Kidney epithelial cell (primary cell): ENCODE data around the gene CCDC57. TPM values are rescaled to one million over a fixed set of nuclear protein-coding genes. Genes with fewer than 3 reads are reported as not detected.

Source experiments
- DNase-seq: peaks from one replicate; pipeline ENCODE4 v3.0.0-alpha.2; 2010; ENCODE audit warnings: low read depth
- H3K27me3 ChIP-seq: 2 replicates; pipeline ENCODE4 v1.6.0; 2011; ENCODE audit warnings: low read length; ENCODE audit not compliant: control insufficient read depth, insufficient read depth
- H3K36me3 ChIP-seq: 2 replicates; pipeline ENCODE4 v1.5.1; 2011; ENCODE audit warnings: low read length; ENCODE audit not compliant: control insufficient read depth, insufficient read depth
- H3K4me3 ChIP-seq: 2 replicates; pipeline ENCODE4 v1.5.1; 2011; ENCODE audit warnings: low read depth, mild to moderate bottlenecking, control low read depth, low read length
- total RNA-seq: library from RNA; depleted of rRNA; stranded (reverse); fragments of >200 nt; gene quantifications from 2 replicates; pipeline ENCODE4 v1.2.3, GENCODE V29; 2015
- TF ChIP-seq, protein P1 (sequence below): IDR thresholded peaks from 2 replicates; pipeline ENCODE4 v1.5.1; 2011; ENCODE audit warnings: mild to moderate bottlenecking, moderate library complexity, low read length, control low read depth, inconsistent platforms; ENCODE audit not compliant: insufficient read depth, poor library complexity, severe bottlenecking

Gene CCDC57
- total RNA-seq, 1 donor from 2014 or later: 25.5 TPM

DNA sequence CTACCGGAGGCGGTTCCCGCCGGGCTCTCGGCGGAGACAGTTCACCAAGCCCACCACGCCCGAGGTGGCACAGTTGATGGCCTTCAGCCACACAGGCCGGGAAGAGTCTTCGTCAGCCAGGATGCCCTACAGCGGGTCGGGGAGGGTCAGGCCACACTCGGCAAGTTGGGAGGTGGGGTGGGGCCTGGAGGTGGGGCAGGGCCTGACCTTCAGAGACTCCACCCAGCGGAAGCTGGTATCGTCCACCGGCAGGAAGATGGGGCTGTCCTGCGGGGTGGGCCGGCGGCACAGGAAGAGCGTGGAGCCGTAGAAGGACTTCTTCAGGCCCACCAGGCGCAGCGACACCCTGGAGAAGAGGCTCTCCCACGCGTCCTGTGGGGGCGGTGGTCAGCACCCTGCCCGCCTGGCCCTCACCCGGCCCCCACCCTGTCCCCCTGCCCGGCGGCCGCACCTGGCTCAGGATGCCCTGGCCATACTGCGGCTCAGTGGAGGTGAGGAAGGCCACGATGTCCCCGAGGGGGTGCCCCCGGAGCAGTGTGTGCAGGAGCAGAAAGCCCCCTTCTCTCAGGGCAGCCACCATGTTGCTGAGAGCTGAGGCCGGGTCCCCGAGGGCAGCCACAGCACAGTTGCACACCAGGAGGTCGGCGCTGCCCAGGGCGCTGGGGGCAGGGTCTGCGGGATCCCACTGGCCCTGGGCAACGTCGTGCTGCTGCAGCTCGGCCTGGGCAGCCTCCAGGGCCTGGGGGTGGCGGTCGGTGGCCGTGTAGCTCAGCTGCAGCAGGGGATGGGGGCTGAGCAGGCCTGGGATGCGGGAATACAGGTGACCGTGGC is 127.4 kb downstream of the CCDC57 start:
- no peak for DNase-seq
- Histone ChIP-seq H3K4me3 (no peak overlapping the region), H3K27me3 (no peaks in the 10 kb centered on the region), H3K36me3 (peaks cover 9% of the 10 kb centered on the region)
- TF ChIP-seq, protein P1, sequence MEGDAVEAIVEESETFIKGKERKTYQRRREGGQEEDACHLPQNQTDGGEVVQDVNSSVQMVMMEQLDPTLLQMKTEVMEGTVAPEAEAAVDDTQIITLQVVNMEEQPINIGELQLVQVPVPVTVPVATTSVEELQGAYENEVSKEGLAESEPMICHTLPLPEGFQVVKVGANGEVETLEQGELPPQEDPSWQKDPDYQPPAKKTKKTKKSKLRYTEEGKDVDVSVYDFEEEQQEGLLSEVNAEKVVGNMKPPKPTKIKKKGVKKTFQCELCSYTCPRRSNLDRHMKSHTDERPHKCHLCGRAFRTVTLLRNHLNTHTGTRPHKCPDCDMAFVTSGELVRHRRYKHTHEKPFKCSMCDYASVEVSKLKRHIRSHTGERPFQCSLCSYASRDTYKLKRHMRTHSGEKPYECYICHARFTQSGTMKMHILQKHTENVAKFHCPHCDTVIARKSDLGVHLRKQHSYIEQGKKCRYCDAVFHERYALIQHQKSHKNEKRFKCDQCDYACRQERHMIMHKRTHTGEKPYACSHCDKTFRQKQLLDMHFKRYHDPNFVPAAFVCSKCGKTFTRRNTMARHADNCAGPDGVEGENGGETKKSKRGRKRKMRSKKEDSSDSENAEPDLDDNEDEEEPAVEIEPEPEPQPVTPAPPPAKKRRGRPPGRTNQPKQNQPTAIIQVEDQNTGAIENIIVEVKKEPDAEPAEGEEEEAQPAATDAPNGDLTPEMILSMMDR: no peak

DNA sequence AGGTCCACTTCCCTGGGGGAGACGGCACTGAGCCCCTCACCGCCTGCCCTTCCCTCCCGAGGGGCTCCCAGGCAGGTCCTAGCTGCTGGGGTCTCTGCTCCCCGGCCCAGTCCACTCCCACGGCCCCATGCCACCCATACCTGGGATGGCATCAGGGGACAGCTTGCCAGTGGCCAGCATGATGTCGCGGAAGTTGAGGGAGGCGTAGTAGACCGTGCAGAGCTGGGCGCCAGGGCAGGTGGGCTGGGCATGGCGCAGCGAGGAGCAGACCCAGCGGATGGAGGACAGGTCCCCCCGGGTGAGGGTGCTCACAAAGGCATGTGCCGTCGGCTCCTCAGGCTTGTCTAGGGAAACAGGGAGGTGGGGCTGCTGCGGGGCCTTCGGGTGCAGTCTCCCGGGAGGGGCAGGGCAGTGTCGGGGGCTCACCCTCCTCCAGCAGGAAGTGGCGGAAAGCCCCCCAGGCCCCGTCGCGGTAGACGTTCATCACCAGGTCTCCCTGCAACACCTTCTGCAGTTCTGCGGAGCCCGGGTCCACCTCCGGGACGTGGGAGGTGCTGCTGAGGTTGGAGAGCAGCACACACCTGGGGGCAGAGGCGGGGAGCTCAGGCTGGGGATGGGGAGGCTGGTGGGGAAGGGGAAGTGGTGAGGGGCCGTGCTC is 128.1 kb downstream of the CCDC57 start:
- no peak for DNase-seq
- Histone ChIP-seq H3K4me3 (no peak overlapping the region), H3K27me3 (no peaks in the 10 kb centered on the region), H3K36me3 (peaks cover 9% of the 10 kb centered on the region)
- TF ChIP-seq, protein P1: no peak

DNA sequence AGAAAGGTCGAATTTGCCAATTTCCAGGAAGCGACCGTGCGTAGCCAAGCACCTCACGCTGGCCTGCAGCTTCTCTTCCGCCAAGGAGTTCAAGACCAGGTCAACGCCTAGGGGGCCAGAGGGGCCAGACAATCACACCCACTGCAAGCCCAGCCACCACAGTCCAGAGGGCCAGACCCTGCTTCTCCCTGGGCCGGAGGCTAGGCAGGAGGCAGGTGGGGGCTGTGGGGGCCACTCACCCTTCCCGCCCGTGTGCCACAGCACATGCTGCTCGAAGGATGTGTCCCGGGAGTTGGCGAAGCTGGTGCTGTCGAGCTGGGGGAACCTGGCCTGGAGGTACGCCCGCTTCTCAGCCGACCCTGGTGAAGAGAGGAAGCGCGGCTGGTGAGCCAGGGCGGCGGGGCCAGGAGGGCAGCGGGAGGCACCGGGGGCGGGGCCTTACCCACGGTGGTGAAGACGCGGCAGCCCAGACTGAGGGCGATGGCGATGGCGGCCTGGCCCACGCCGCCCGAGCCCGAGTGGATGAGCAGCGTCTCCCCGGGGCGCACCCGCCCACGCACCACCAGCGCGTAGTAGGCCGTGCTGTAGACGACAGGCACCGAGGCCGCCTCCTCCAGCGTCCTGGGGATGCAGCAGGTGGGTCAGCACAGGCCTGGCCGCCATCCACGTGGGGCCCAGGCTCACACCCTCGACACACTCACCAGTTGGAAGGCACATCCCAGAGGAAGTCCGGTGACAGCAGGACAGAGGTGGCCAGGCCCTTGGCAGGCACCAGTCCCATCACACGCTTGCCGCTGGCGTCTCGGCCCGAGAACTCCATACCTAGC is 128.9 kb downstream of the CCDC57 start:
- H3K36me3 ChIP-seq: peaks cover 11% of the 10 kb centered on the region

DNA sequence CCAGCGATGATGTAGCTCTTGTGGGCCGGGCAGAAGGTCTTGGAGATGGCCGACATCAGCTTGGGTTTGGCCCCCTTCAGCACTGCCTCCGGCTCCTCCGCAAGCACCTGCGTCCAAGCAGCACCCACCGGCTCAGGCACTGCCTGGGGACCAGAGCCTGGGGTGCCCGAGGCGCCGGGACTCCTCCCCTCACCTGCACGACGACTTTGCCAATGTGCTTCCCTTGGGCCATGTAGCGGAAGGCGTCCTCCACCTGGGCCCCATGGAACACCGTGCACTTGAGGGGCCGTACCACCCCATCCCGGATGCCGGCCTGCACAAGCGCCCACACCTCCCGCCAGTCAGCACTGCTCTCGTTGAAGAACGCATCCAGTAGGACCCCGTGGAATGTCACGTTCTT is 129.6 kb downstream of the CCDC57 start:
- no peak for DNase-seq
- Histone ChIP-seq H3K27me3 (no peaks in the 10 kb centered on the region), H3K36me3 (peaks cover 11% of the 10 kb centered on the region), H3K4me3 (no peak overlapping the region)
- TF ChIP-seq, protein P1: no peak

More for the DNA sequence above, 128.9 kb downstream of the CCDC57 start:
- TF ChIP-seq, protein P1: no peak
- no peak for DNase-seq
- Histone ChIP-seq H3K27me3 (no peaks in the 10 kb centered on the region), H3K4me3 (no peak overlapping the region)

DNA sequence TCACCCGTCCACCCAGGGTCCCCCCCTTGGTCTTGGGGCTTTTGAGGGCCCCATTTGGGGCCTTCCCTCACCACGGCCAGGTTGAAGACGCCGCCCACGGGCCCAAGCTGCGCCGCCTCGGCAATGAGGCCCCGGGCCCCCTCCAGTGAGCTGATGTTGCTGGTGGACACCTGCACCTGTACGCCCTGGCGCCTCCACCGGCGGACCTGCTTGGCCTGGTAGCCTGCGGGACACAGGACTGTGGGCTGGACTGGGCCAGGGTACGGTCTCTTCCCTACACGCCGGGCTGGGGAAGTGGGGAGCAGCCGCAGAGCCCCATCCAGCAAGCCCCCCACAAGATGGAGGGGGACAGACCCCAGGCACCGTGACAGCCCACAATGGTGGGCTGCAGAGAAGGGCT is 130.2 kb downstream of the CCDC57 start:
- TF ChIP-seq, protein P1: no peak
- no peak for DNase-seq
- no peak overlapping the region for H3K4me3 ChIP-seq
- peaks cover 11% of the 10 kb centered on the region for H3K36me3 ChIP-seq
- no peaks in the 10 kb centered on the region for H3K27me3 ChIP-seq
